ENCODE measurements around the gene PRELID3B.

GRCh38 chr20:59082077-59082740 is 39.6 kb upstream of the PRELID3B start:
- peak; percentile 65 for TF ChIP-seq CTCF (conservative IDR thresholded peaks at IDR 0.05)
- no peak for TF ChIP-seq ZFX (IDR thresholded peaks at IDR 0.05)

All from C4-2B (cell line).